Measurements from ENCODE around the gene FOXE1. TPM values are rescaled to one million over a fixed set of nuclear protein-coding genes. Genes with fewer than 3 reads are reported as not detected.
A peak's percentile ranks its signal among the peaks of the same experiment; 100 is the strongest.

FOXE1 gene
- total RNA-seq (2022) (not detected in 2 replicates), Bru-seq, nascent RNA (not detected), BruChase-seq, experiment 1, labeled RNA remaining after a 6-hour chase (not detected), BruChase-seq, experiment 2, labeled RNA remaining after a 2-hour chase (not detected)
- long read RNA-seq: 0 reads

- DNase-seq (ENCODE audit: unreplicated experiment): no peak
- POLR2A ChIA-PET: no interaction called here
- no peaks in the 10 kb centered on the region for H3K9me3 Mint-ChIP-seq (ENCODE audit: unreplicated experiment)
- no peak within 1 kb of the TSS for H3K4me3 Mint-ChIP-seq (ENCODE audit: unreplicated experiment)
- no peaks in the 10 kb centered on the region for H3K36me3 Mint-ChIP-seq (ENCODE audit: insufficient read depth, unreplicated experiment)
- peaks cover 46% of the 10 kb centered on the region for H3K27me3 Mint-ChIP-seq (ENCODE audit: insufficient read depth, unreplicated experiment)
- no peak for TF ChIP-seq CTCF (IDR thresholded peaks at IDR 0.05; ENCODE audit: unreplicated experiment)
- intact Hi-C loops (cut with micrococcal nuclease): no loop called here
- no peaks in the 10 kb centered on the region for H3K4me1 Mint-ChIP-seq (ENCODE audit: insufficient read depth, unreplicated experiment)
- CTCF ChIA-PET: interaction anchor here (0.8 kb wide), 1 partner anchor 1121 kb away, joined by 3 read pairs; no protein-coding TSS in a partner anchor
- no peak within 1 kb of the TSS for H3K27ac Mint-ChIP-seq (ENCODE audit: low read depth, unreplicated experiment)
- no TSS peak for BruUV-seq (replicated peaks)
Measured at GRCh38 chr9:97853056-97853843, at the start of gene FOXE1. FOXE1 (plus strand) TSS chr9:97853226; CDS start chr9:97853915, 689 bp downstream.

- Mint-ChIP-seq H3K9me3 (ENCODE audit: unreplicated experiment) (no peaks in the 10 kb centered on the region), H3K4me1 (ENCODE audit: insufficient read depth, unreplicated experiment) (peaks cover 36% of the 10 kb centered on the region), H3K4me3 (ENCODE audit: unreplicated experiment) (peak overlapping the region; percentile 79), H3K27ac (ENCODE audit: low read depth, unreplicated experiment) (no peak overlapping the region), H3K27me3 (ENCODE audit: insufficient read depth, unreplicated experiment) (no peaks in the 10 kb centered on the region), H3K36me3 (ENCODE audit: insufficient read depth, unreplicated experiment) (peaks cover 18% of the 10 kb centered on the region)
- DNase-seq (ENCODE audit: unreplicated experiment): no peak
- intact Hi-C loops (cut with micrococcal nuclease): loop anchor here (5.0 kb wide), 1 partner anchor 92 kb away; no protein-coding TSS in a partner anchor
- CTCF ChIA-PET: no interaction called here
- no TSS peak for BruUV-seq (replicated peaks)
- POLR2A ChIA-PET: interaction anchor here (0.9 to 1.2 kb wide), 2 partner anchors 10 to 35 kb away, joined by 3 to 6 read pairs; no protein-coding TSS in a partner anchor
- TF ChIP-seq CTCF (IDR thresholded peaks at IDR 0.05; ENCODE audit: unreplicated experiment): no peak
Measured at GRCh38 chr9:97804059-97804365, 49.0 kb upstream of the FOXE1 start.

- CTCF ChIA-PET: interaction anchor here (0.6 to 1.1 kb wide), 3 partner anchors 50 to 95 kb away, joined by 3 read pairs; no protein-coding TSS in a partner anchor
- Mint-ChIP-seq H3K36me3 (ENCODE audit: insufficient read depth, unreplicated experiment) (peaks cover 18% of the 10 kb centered on the region), H3K4me3 (ENCODE audit: unreplicated experiment) (no peak overlapping the region), H3K4me1 (ENCODE audit: insufficient read depth, unreplicated experiment) (peaks cover 36% of the 10 kb centered on the region), H3K27ac (ENCODE audit: low read depth, unreplicated experiment) (no peak overlapping the region), H3K9me3 (ENCODE audit: unreplicated experiment) (no peaks in the 10 kb centered on the region), H3K27me3 (ENCODE audit: insufficient read depth, unreplicated experiment) (no peaks in the 10 kb centered on the region)
- TF ChIP-seq CTCF (IDR thresholded peaks at IDR 0.05; ENCODE audit: unreplicated experiment): no peak
- BruUV-seq (replicated peaks): no TSS peak
- POLR2A ChIA-PET: interaction anchor here (0.6 kb wide), 1 partner anchor 93 kb away, joined by 3 read pairs; no protein-coding TSS in a partner anchor
- no peak for DNase-seq (ENCODE audit: unreplicated experiment)
- intact Hi-C loops (cut with micrococcal nuclease): no loop called here
Measured at GRCh38 chr9:97806721-97807120, 46.3 kb upstream of the FOXE1 start.

GRCh38 chr9:97807681-97808080 lies 45.3 kb upstream of the FOXE1 start:
- no peak overlapping the region for H3K27ac Mint-ChIP-seq (ENCODE audit: low read depth, unreplicated experiment)
- H3K9me3 Mint-ChIP-seq (ENCODE audit: unreplicated experiment): no peaks in the 10 kb centered on the region
- no peak overlapping the region for H3K4me3 Mint-ChIP-seq (ENCODE audit: unreplicated experiment)
- TF ChIP-seq CTCF (IDR thresholded peaks at IDR 0.05; ENCODE audit: unreplicated experiment): no peak
- peaks cover 11% of the 10 kb centered on the region for H3K36me3 Mint-ChIP-seq (ENCODE audit: insufficient read depth, unreplicated experiment)
- no TSS peak for BruUV-seq (replicated peaks)
- H3K27me3 Mint-ChIP-seq (ENCODE audit: insufficient read depth, unreplicated experiment): no peaks in the 10 kb centered on the region
- ChIA-PET CTCF (interaction anchor here (0.6 to 1.1 kb wide), 4 partner anchors 43 to 267 kb away, joined by 3 to 4 read pairs (median 4); no protein-coding TSS in a partner anchor), POLR2A (no interaction called here)
- intact Hi-C loops (cut with micrococcal nuclease): no loop called here
- peaks cover 31% of the 10 kb centered on the region for H3K4me1 Mint-ChIP-seq (ENCODE audit: insufficient read depth, unreplicated experiment)
- no peak for DNase-seq (ENCODE audit: unreplicated experiment)
